HG03565 (cell line): ENCODE measurements around the gene MEIS1.

Experiments
- ATAC-seq: cut with Tn5 transposase; IDR thresholded peaks from one replicate; pipeline ENCODE4 v1.9.1; 2021; ENCODE audit warnings: mild to moderate bottlenecking, moderate library complexity; ENCODE audit not compliant: unreplicated experiment

MEIS1 gene

DNA sequence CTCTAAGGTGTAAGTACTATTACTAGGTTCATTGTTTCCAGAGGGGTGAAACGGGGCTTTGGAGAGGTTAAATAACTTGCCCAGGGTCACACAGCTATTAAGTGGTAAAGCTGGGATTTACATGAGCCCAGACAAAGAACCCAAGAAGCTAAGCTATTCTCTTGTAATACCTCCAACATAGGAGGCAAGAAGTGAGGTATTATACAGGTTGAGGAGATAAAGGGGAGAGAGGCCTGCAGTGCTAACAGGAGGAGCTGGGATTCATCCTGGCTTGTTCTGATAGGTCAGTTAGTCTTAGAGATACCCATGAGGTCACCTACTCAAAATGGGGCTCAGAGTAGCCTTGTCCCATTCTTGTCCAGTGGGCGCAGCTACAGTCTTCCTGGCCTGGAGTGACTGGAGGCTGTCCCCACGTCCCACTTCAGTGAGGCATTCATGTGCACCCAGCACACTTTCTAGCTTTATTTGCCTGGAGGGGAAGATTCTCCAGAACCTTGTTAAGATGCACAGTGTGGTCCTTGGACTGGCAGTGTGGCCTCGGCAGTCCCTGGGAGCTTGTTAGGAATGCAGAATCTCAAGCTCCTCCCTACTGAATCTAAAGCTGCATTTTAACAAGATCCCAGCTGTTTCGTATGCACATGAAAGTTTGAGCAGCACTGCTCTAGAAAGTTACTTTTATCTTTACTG, 63.5 kb downstream of the MEIS1 start:
- no peak for ATAC-seq

DNA sequence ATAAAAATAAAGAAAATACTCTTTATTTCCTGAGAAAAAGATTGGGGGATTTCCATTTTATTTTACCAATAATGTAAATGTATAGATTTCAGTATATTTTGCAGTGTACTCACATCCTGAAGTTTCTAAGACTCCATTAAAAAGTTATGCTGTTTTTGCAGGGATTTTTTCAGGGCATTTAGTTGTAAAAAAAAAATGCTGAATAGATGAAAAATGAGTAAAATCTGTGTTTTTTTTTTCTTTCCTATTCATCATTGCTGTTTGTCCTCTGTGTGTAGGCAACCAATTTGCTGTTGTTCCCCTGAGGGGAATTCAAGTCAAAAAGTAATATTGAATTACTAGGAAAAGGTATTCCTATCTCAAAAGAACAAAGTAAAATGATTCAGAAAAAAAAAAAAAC, 66.3 kb downstream of the MEIS1 start:
- ATAC-seq, result no peak

DNA sequence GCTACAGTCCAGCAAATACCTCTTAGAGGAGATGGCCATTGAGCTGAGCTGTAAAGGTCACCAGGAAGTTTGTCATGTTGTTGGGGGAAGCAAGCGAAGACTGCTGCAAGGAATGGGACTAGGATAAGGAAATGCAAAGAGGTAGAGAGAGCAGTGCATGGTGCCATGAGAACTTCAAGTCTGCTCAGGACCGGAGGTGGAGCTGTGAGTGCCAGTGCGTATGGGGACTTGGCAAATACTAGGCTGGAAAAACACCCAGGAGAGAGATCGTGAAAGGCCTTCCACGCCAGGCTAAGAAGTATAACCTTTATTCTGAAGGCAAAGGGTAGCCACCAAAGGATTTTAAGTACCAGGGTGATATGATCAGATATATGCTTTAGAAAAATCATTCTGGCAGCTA, 71.3 kb downstream of the MEIS1 start:
- ATAC-seq, result no peak

DNA sequence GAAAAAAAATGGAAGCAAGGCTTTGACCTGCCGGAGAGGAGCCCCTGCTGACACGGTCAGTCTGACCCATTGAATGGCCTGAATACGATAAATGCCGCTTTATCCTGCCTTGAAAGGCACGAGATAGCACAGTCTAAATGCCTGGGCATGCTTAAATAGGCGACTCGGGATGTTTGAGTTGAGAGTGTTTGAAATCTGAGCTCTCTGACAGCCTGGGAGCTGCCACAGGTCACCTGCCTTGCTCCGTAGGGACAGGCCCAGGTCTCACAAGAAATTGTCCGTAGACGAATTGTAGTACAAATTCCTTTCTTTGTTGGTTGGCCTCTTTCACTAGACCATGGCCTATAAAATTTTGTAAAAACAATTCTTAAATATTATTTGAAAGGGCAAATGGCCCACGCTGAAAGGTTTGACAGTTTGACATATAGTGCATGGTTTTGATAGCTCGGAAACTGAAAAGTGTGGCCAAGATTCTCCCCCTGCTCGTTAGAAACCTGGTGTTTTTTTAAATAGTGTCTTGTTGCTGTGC, 72.8 kb downstream of the MEIS1 start:
- ATAC-seq, result no peak

DNA sequence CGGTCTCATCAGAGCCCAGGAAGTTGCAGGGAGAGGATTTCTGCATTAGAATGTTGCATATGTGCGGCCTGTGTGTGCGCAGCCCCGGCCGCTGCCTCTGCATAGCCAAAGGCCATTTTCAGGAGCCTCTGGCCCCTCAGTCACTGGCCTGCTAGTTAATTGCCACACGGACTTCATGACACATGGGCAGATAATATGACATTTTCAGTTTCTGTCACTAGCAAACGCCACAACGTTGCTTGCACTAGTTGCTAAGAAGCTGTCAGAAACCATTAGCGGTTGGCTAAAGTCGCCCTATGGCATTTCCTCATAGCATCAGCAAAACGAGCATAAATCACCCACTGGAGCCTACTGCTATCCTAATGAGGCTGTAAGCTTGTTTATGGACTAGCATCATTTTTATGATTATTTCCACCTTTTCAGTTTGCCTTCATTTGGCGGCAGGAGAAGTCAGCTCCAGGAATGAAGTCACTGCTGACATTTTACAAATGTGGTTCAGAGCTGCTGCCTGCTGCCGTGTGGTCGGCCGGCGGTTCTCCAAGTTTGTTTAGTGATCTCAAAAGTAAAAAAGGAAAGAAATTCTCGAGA, 73.7 kb downstream of the MEIS1 start:
- ATAC-seq, result no peak

DNA sequence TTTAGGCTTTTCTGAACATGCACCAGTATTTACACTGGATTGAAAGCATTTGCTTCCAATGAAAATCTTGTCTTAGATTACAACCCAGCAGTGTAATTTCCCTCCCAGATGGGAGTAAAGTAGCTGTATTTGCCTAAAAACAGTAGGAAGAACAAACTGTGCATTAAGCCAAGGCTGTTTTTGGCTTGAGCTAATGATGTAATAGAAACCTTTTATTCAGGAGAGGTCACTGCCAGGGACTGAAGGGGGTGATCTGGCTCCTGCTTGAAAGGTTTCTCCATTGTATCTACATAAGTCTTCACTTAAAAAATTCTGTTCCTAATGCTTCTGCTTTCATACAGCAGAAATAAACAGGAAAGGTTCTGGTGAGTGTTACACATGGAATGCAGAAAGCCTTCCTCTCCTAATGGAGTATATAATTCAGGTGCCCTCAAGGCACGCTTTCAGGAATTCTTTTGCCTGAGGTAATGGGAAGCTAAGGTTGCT, 74.4 kb downstream of the MEIS1 start:
- no peak for ATAC-seq

DNA sequence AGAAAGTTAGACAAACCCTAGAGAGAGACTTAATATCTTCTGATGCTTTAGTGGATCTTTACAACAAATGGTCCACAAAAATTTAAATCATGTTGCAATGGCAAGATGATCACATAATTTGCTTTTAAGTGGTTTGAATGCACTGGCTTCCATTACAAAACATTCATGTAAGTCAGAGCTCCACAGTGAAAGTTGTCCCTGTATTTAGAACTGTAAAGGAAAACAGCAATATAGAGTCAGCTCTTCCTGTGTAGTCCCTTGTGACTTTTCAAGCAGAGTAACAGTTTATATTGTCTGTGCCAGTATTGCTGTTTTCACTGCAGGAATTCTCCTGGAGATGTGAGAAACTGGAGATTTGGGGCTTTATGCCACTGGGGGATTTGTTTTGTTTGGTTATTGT, 77.7 kb downstream of the MEIS1 start:
- ATAC-seq, result no peak

DNA sequence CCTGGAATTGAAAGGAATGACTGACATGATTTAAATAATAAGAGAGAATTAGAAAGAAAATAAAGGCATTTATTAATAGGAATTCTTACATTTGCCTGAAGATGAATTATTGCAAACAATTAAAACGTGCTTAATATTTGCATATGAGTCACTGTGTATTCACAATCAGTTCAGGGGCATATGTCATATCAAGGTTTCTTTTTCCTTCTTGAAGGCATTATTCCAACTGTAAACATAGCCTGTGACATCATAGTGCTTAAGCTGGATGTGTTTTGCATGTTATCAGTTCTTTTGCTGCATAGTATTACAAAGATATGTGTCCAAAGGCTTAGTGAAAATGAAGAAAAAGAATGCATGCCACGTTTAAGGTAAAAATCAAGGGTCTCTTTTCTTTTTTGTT, 80.8 kb downstream of the MEIS1 start:
- no peak for ATAC-seq

DNA sequence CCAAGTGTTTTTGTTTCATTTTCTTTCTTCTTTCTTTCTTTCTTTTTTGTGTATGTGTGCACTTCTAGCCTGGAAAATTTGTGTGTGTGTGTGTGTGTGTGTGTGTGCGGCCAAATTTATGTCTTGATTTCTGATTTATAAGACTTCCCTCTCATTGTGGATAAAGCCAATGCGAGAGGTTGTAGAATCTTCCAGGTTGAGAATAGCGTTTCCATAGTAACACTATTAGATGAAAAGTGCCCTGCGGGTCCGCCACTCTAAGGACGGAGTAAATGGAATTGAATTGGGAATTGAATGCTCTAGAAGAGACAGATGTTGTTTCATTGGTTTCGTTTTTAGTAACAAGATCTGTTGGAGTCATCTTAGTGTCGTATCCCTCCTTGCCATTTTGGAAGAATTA, 81.6 kb downstream of the MEIS1 start:
- ATAC-seq, result no peak

DNA sequence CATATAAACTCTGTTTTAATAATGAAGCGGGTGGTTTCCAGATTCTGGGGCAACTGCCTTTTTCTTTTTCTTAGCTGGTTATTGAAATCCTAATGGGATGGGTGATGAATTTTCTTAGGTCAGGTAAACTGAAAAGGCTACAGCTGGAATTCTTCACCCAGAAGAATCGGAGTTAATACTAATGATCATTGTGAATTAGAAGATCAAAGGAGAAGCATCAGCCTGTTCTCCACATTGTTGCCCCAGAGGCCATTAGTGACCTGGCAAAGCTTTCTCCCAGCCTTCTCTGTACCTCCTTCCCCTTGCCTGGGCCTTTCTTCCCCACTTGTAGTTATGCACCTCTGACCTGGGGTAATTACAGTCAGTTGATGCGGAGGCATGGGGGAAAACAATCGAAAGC, 82.8 kb downstream of the MEIS1 start:
- no peak for ATAC-seq

GRCh38 chr2:66519264-66519843, 84.4 kb downstream of the MEIS1 start:
- ATAC-seq, result no peak

DNA sequence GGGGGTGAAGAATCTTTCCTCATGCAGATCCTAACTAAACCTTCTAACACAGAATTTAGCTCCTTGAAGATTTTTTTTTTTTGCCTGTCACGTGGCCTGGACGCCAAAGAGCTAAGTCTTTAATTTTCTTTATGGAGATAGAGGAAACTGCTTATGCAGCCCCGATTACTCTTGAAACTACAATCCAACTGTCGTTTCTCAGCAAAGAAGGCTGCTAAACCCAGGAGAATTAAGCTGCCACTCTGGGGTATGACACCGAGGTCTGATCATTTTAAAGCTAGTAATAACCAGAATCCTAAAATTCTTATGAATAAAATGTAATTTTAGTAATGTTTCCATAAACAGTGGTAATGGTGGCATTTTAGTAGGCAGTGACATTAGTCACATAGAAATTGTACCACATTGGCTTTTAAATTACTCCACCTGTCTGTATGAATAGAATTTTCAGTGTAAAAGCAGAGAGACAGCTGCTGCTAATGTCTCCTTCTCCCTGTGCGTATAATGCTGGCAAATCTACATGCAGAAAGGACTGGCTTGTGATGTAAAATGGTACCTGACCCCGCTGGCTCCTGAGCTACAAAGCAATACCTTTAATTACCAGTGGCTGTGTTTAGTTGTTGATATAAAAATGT, 86.5 kb downstream of the MEIS1 start:
- ATAC-seq, result no peak

- no peak for ATAC-seq
These were observed 87.9 kb downstream of the MEIS1 start for GRCh38 chr2:66522611-66523376.

DNA sequence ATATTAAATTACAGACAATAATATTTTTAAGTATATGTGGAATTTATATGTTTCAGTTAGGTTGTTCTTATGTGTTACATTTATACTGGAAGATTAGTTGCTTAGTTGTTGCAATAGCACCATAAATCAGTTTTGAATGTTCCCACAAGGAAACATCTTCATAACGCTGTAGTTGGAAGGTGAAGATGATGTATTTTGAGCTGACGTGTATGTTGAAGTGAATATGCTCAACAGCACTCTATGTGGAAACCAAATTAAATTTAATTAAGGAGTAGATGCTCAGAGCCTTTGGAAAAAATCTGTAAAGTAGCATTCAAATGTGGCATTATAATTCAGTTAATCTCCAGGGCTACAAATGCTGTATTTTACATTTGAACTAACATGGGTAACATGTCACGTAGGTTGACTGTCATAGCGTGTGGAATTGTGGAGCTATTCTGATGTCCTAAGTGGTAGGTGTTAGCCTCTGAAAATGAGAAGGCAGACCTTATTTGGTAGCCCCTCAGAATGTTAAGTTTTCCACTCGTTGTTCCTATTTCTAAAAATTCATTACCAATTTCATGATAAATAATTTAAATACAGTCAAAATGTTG, 88.5 kb downstream of the MEIS1 start:
- no peak for ATAC-seq

DNA sequence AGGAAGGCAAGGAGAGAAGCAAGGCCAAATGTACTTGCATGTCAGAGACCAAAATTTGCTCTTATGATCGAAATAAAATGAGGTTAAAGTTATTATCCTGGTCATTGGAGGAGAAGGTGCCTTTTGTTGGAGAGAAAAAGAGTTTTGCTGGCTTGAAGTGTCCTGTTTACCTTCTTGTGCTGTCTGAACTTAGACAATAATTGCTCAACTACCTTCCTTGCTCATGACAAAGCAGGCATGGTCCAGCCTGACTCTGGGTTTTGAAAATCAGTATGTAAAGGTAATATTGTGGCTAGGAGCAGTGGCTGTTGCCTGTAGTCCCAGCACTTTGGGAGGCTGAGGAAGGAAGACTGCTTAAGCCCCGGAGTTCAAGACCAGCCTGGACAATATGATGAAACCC, 89.1 kb downstream of the MEIS1 start:
- no peak for ATAC-seq

DNA sequence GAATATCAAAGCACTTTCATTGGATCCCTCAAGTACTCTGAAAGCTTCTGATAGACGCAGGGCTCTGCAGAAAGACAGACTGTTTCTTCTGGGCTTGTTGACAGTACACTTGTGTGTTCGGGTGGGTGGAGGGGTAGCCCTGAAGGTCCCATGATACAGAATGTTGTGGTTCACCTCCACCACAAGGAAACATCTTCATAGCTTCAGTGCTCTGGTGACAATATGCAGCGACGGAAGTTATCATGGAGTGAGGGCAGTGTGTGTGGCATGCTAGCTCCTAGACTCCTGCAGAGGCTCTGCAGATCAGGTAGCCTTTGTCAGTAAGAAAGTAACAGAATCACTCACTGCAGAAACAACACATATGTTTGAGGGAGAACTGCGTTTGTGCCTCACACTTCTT, 90.7 kb downstream of the MEIS1 start:
- no peak for ATAC-seq

DNA sequence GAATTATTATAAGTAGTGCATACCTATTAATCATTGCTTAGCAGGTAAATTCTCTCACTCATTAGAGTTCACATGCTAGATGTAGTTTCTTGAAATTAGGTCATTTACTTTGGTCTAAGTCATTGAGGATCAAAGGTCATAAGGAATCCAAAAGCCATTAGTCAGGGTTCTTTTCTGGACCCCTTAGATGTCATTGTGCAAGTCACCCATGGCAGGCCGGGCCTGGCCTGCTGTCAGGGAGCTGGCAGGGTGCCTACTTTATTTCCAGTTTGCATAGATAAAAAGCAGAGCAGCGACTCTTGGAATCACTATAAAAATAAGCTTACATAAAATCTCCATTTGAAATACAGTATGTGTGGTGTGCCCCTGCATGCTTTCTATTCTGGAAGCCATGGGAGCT, 91.3 kb downstream of the MEIS1 start:
- no peak for ATAC-seq

- no peak for ATAC-seq
These were observed 94.2 kb downstream of the MEIS1 start for GRCh38 chr2:66528974-66529724.

DNA sequence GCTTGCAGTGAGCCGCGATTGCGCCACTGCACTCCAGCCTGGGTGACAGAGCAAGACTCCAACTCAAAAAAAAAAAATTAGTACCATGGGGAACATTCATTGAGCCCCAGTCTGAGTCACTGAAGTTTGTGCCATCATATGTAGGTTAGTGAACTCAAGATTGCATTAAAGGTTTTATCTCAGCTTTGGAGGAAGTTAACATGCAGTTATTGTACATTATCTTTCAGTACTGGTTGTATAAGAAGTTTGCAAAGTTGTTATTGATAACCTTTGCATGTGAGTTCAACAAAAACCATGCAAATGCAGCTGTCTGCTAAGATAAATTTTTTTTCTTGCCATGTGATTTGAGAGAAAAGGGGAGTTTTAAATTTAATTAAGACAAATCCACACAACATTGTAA, 95.7 kb downstream of the MEIS1 start:
- ATAC-seq, result no peak

DNA sequence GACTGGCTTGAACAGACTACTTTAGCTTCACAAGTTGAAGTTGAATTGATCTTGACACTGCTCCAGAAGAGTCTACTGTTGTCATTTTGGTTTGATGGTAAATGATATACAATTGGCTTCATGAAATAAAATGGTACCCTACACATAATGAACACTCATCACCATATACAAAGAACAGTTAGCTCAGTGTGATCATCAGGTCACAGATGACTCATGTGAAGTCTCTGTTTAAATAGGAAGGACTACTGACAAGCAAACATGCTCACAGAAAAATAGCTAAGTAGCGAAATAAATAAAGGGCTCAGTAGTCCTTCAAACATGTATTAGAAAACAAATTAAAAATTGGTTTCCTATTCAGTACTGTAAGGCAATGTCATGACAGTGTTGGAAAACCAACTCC, 96.2 kb downstream of the MEIS1 start:
- ATAC-seq, result no peak
